ENCODE data around the gene CD2AP. TPM values are rescaled to one million over a fixed set of nuclear protein-coding genes. Genes with fewer than 3 reads are reported as not detected.

The CD2AP gene
- total RNA-seq, 1 donor from 2014 or later: 29.5 TPM

- H3K9me3 Mint-ChIP-seq: peaks cover 4% of the 10 kb centered on the region
- DNase-seq (ENCODE audit: extremely low spot score, unreplicated experiment): no peak
- H3K36me3 Mint-ChIP-seq: peaks cover 24% of the 10 kb centered on the region
- no peaks in the 10 kb centered on the region for H3K4me1 Mint-ChIP-seq (ENCODE audit: unreplicated experiment)
- TF ChIP-seq CTCF (conservative IDR thresholded peaks at IDR 0.05): no peak
- H3K4me3 Mint-ChIP-seq: no peak overlapping the region
- H3K27me3 Mint-ChIP-seq: no peaks in the 10 kb centered on the region
- H3K27ac Mint-ChIP-seq: no peak overlapping the region
Observed at GRCh38 chr6:47534063-47534462, 56.5 kb downstream of the CD2AP start.

- Mint-ChIP-seq H3K4me3 (no peak overlapping the region), H3K27ac (peak overlapping the region; percentile 38)
- no peak for TF ChIP-seq CTCF (conservative IDR thresholded peaks at IDR 0.05)
Observed at GRCh38 chr6:47535316-47536225, 58.0 kb downstream of the CD2AP start.

GRCh38 chr6:47536816-47537401, 59.3 kb downstream of the CD2AP start:
- TF ChIP-seq CTCF (conservative IDR thresholded peaks at IDR 0.05): no peak
- DNase-seq (ENCODE audit: extremely low spot score, unreplicated experiment): no peak
- Mint-ChIP-seq H3K27ac (no peak overlapping the region), H3K27me3 (no peaks in the 10 kb centered on the region), H3K9me3 (no peaks in the 10 kb centered on the region), H3K36me3 (peaks cover 21% of the 10 kb centered on the region), H3K4me1 (ENCODE audit: unreplicated experiment) (no peaks in the 10 kb centered on the region), H3K4me3 (no peak overlapping the region)

More at GRCh38 chr6:47535316-47536225, 58.0 kb downstream of the CD2AP start:
- no peaks in the 10 kb centered on the region for H3K9me3 Mint-ChIP-seq
- no peaks in the 10 kb centered on the region for H3K27me3 Mint-ChIP-seq
- H3K4me1 Mint-ChIP-seq (ENCODE audit: unreplicated experiment): no peaks in the 10 kb centered on the region
- no peak for DNase-seq (ENCODE audit: extremely low spot score, unreplicated experiment)
- peaks cover 21% of the 10 kb centered on the region for H3K36me3 Mint-ChIP-seq

GRCh38 chr6:47545223-47545622, 67.6 kb downstream of the CD2AP start:
- H3K4me3 Mint-ChIP-seq: no peak overlapping the region

GRCh38 chr6:47551670-47552069, 74.1 kb downstream of the CD2AP start:
- Mint-ChIP-seq H3K4me1 (ENCODE audit: unreplicated experiment) (no peaks in the 10 kb centered on the region), H3K36me3 (peaks cover 40% of the 10 kb centered on the region), H3K27me3 (no peaks in the 10 kb centered on the region), H3K4me3 (no peak overlapping the region), H3K9me3 (no peaks in the 10 kb centered on the region), H3K27ac (no peak overlapping the region)
- no peak for DNase-seq (ENCODE audit: extremely low spot score, unreplicated experiment)
- no peak for TF ChIP-seq CTCF (conservative IDR thresholded peaks at IDR 0.05)

More at GRCh38 chr6:47545223-47545622, 67.6 kb downstream of the CD2AP start:
- Mint-ChIP-seq H3K36me3 (peaks cover 55% of the 10 kb centered on the region), H3K27me3 (no peaks in the 10 kb centered on the region), H3K9me3 (no peaks in the 10 kb centered on the region), H3K4me1 (ENCODE audit: unreplicated experiment) (no peaks in the 10 kb centered on the region), H3K27ac (no peak overlapping the region)
- DNase-seq (ENCODE audit: extremely low spot score, unreplicated experiment): no peak
- TF ChIP-seq CTCF (conservative IDR thresholded peaks at IDR 0.05): no peak
